Stimulated activated CD4-positive, alpha-beta T cell treated with anti-CD3 and anti-CD28 coated beads, Interleukin-2, amount 100 ng/mL, for 24 hours (primary cell): ENCODE measurements around the gene RRAGB.
A peak's percentile ranks its signal among the peaks of the same experiment; 100 is the strongest.
"Not testable (repeated sequence)": the region's sequence is repeated elsewhere in the genome, so short reads cannot be mapped to it uniquely, and the experiment has no call there.

Experiments
- DNase-seq, 2 donors: peaks; one replicate each; pipeline ENCODE4 v3.0.0-alpha.2; 2020

RRAGB gene

DNA sequence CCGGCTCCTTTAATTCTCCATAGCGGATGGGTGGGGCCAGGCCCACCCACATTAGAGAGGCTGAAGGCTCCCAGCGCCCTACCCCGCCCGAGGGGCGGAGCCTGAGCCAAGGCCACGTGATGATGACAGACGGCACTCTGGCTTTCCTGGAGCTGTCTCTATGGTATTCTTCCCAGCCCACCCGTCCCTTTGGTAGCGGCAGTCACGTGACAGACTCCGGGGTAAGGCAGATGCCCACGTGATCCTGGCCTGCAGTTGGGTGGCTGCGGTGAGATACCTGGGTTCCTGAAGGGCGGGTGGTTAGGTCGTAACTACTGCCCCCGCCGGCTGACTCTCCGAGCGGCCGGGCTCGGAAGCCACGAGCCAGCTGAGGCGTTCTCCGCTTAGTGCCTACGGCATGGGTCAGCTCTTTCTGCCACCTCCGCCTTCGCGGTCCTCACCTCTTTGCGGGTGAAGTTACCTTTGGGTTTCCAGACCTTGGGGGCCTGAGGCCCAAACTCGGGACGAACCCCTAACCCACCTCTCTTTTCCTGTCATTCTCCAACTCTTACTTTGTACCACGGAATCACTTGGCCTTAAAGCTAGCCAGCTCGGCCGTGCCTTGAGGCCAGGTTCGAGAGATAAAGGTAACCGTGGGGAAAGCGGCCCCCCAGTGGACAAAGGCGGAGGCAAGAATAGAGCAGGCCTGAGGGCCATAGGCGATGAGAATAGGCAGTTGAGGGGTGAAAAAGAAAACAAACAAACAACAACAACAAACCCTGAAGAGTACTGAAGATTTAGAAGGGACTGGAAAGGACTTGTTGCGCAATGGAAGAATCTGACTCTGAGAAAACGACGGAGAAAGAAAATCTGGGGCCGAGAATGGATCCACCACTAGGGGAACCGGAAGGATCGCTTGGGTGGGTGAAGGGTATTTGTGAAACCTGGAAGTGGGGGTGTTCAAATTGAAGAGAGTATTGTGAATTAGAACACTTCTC, at the start of gene RRAGB:
Gene RRAGB, plus strand, starts transcription at position 229 of the 977 bp plus-strand sequence. Its CDS starts 579 bp downstream, at position 808.
- peak; percentile 85 to 88 for DNase-seq

DNA sequence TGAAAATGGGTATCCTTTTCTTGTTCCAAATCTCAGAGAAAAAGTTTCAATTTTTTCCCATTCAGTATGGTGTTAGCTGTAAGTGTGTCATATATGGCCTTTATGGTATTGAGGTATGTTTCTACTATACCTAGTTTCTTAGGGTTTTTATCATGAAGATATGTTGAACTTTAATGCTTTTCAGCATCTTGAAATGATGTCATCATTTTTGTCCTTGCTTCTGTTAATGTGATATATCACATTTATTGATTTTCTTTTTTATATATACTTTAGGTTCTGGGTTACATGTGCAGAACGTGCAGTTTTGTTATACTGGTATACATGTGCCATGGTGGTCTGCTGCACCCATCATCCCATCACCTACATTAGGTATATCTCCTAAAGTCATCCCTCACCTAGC, 49.5 kb upstream of the RRAGB start:
- DNase-seq, result no peak

DNA sequence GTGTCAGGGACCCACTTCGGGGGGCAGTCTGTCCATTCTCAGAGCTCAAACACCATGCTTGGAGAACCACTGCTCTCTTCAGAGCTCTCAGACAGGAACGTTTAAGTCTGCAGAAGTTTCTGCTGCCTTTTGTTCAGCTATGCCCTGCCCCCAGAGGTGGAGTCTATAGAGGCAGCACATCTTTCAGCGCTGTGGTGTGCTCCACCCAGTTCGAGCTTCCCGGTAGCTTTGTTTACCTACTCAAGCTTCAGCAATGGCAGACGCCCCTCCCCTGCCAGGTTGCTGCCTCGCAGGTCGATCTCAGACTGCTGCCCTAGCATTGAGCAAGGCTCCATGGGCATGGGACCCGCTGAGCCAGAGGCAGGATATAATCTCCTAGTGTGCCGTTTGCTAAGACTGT, 29.0 kb upstream of the RRAGB start:
- DNase-seq, result not testable (repeated sequence)

DNA sequence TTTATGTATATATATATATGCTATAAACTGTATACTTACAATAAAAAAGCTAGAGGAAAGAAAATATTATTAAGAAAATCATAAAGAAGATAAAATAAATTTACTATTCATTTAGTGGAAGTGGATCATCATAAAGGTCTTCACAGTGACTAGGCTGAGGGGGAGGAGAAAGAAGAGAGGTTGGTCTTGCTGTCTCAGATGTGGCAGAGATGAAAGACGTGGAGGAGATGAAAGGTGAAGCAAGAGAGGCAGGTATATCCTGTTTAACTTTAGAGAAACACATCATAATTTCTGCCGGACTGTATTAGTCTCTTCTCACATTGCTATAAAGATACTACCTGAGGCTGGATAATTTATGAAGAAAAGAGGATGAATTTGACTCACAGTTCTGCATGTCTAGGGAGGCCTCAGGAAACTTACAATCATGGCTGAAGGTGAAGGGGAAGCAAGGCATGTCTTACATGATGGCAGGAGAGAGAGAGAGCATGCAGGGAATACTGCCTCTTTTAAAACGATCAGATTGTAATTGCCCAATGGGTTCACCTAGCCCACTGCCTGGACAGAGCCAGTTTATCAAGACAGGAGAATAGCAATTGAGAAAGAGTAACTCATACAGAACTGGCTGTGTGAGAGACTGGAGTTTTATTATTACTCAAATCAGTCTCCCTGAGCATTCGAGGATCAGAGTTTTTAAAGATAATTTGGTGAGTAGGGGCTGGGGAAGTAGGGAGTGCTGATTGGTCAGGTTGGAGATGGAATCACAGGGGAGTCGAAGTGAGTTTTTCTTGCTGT, 22.1 kb upstream of the RRAGB start:
- DNase-seq, result no peak

DNA sequence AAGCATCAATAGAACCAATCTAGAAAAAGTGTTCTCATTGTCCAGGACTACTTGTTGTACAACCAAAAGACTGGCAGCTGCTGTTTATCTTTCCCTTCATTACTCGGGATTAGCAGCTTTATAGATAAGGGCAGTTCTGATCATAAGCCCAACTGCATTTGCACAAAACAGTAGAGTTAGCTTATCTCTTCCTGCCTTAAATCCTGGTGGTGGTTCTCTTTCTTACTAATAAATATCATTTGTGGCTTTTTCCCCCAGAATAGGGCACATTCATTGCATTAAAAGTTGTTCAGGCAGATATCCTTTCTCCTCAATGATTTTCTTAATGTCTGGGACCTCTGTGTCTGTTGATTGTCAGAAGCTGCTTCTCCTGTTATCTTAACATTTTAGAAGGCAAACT, 20.2 kb upstream of the RRAGB start:
- DNase-seq, result no peak

DNA sequence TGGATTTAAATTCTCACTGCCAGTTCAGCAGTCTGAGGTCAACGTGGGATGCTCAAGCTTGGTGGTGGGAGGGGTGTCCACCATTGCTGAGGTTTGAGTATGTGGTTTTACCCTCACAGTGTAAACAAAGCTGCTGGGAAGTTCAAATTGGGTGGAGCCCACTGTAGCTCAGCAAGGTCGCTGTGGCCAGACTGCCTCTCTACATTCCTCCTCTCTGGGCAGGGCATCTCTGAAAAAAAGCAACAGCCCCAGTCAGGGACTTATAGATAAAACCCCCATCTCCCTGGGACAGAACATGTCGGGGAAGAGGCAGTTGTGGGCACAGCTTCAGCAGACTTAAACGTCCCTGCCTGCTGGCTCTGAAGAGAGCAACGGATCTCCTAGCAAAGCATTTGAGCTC, 14.9 kb upstream of the RRAGB start:
- DNase-seq, result no peak

- not testable (repeated sequence) for DNase-seq
Observed at GRCh38 chrX:55703436-55703835, 14.1 kb upstream of the RRAGB start.

DNA sequence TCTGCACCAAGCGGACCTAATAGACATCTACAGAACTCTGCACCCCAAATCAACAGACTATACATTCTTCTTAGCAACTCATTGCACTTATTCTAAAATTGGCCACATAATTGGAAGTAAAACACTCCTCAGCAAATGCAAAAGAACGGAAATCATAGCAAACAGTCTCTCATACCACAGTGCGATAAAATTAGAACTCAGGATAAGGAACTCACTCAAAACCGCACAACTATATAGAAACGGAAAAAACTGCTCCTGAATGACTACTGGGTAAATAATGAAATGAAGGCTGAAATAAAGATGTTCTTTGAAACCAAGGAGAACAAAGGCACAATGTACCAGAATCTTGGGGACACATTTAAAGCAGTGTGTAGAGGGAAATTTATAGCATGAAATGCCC, 12.5 kb upstream of the RRAGB start:
- DNase-seq, result not testable (repeated sequence)

GRCh38 chrX:55709735-55710134, 7.8 kb upstream of the RRAGB start:
- DNase-seq, result no peak

DNA sequence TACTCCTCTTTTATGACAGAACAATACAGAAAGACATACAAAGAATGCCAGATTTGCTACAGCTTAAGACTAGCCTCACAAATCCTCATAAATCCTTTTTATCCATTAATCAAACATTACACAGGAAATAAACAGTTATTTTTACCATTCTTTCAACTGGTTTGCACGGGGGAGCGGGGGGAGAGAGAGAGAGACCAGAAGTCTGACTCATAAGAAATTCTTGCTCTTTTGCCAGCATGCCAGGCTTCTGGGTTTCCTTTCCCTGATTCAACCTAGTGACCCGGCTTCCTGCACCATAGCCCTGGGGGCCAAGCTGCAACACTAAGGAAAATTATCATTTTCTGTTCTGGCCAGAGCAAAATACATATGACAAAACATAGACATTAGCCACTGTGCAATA, 6.8 kb upstream of the RRAGB start:
- no peak for DNase-seq

GRCh38 chrX:55713631-55714030, 3.9 kb upstream of the RRAGB start:
- no peak for DNase-seq

DNA sequence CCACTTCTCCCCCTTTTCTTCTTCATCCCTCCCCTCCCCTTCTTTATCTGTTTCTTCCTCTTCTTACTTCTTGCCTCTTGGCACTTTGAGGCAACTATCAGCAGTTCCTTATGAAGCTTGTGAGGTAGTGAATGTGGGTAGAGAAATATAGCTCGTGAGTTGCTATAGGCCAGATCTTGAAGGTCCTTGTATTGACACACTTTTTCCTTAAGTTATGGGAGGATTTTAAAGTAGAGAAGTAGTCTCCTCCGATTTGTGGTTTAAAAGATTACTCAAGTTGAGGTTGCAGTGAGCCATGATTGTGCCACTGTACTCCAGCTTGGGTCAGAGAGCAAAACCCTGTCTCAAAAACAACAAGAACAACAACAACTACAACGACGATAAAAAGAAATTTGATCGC, 3.4 kb upstream of the RRAGB start:
- DNase-seq, result no peak

DNA sequence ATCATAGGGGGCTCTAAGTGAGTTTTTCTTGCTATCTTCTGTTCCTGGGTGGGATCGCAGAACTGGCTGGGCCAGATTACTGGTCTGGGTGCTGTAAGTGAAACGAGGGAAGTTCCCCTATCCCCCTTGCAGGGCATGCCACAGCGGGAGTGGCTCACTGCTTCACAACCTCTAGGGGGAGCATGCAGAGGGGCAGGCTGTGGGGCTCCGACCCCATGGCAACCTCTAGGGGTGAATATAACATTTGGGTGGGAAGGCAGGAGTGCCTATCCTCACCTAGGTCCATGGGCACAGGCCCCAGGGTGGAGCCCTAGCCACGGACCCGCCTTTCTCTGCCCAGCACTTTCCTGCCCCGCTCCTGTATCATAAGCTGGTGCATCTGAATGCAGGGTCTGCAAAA, 1.7 kb upstream of the RRAGB start:
- DNase-seq, result no peak

DNA sequence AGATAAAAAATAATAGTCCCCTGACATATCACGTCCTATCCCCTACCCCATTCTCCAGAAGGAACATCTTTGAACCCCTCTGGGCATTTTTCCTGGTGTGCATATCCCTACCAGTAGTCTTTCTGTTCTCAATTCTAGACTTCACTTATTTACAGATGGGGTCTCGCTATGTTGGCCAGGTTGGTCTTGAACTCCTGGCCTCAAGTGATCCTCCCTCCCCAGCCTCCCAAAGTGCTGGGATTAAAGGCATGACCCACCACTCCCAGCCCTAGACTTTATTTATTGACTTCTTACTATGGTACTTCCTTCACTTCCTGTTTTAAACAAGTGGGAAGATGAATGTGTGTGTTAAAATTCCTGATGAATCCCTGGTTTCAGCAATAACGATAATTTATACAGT, 612 bp upstream of the RRAGB start:
- DNase-seq, result no peak

DNA sequence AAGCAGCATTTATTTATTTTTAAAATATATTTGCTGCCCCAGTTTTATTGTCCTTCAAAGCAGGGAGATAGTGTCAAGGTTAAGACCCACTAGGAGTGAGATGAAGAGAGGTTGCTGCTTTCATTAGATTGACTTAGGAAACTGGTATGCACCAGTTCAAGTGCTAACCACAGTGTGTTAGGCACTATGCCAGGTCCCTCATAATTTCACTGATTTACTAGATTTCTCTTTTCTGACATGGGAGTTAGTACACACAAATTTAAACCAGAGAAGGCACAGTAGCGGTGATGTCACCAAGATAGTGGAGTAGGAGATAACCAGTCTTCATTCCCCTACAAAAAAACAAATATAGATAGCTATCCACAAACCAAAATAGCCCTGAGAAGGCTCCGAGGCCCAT, 14.3 kb downstream of the RRAGB start:
- DNase-seq, result no peak

DNA sequence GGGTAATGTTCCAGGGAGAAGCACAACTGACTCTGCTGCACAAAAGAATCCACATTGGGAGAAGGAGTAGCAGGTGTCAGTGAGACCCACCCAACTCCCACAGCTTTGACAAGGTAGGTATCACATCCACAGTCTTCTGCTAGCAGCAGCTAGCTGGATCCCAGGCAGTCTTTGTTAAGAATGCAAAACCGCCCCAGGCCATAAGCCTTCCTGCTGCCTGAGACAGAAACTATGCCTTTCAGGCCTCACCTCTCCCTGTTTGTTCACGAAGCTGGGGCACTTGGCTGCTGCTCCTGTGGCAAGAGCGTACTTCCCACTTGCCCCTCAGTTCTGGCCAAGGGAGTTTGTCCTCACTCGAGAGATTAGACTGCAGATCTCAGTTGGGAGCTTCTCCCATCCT, 21.4 kb downstream of the RRAGB start:
- no peak for DNase-seq

DNA sequence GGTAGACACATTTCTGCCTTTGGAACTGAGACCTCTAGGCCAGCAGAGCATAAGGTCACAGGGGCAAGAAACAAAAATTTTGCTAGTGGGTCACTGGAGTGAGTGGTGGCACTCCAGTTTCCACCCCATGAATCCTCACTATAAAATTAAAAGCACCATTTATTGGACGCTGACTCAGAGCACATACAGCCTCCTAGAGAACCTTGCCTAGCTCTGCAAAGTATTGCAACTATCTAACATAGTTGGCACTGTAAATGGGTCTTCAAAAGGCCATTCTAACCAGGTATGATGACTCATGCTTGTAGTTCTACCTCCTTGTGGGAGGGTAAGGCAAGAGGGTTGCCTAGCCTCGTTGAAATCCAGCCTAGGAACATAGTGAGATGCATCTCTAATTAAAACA, 25.1 kb downstream of the RRAGB start:
- no peak for DNase-seq

- DNase-seq, result not testable (repeated sequence)
Observed at GRCh38 chrX:55748463-55748862, 30.9 kb downstream of the RRAGB start.

- DNase-seq, result no peak
Observed at GRCh38 chrX:55750256-55750655, 32.7 kb downstream of the RRAGB start.

DNA sequence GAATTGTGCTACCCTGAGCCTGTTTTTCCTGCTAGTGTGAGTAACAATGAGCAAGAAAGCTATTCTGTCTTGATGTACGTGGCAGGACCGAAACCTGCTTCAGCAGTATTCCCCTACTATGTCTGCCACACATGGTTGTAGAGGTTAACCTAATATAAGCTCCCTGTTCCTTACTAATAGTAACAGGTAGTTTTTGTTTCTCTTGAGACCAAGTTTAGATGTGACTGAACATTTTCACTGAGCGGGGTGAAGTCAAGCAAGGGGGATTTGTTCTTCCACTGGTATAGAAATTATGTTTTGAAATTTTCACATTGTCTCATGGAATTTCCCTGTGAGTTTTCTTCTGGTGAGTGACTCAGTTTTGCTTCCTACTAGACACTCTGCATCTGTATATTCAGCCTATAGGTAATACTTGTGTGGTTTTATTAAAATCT, 37.3 kb downstream of the RRAGB start:
- DNase-seq, result no peak

DNA sequence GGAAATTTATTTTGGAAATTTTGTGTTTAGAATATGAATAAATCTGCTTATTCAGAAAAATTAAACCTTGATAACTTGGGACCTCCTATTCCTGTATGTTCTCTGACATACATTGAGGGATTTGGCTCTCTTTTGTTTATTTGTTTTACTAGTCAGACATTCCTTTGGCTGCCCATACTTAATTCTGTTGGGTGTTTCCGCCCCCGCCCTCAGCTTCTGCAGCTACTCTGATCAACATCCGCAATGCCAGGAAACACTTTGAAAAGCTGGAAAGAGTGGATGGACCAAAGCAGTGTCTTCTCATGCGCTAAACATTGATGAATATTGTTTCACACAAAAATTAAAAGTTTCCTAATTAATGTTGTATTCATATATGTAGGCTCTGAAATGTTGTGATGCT, 40.5 kb downstream of the RRAGB start:
- DNase-seq, result no peak

DNA sequence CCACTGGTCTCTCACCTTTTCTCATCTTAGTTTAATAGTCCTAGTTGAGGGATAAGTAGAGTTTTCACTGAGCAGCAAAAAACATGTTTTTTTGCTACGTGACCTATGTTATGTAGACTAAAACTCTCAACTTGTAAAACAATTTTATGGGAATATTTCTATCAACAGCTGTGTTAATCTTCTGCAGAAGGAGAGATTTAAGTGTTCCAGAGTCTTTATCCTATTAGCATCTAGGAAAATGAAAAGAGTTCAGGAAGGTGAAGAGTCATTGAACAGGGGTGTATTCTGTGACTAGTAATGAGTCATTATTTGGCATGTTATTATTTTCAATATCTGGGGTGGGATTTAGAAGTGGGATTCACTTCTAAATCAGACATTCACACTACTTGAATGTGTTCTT, 41.9 kb downstream of the RRAGB start:
- no peak for DNase-seq

GRCh38 chrX:55767100-55767499, 49.6 kb downstream of the RRAGB start:
- no peak for DNase-seq

- not testable (repeated sequence) for DNase-seq
Observed at GRCh38 chrX:55774419-55774818, 56.9 kb downstream of the RRAGB start.
